A673 (cell line): ENCODE results near the gene ATP8A2.

Experiments used
- EZH2 ChIP-seq: fragments of 200-600 bp; sonication (generic); IDR thresholded peaks from 2 replicates; pipeline ENCODE4 v1.6.1; 2017; ENCODE audit warnings: borderline replicate concordance, low read depth, mild to moderate bottlenecking, mixed read lengths, antibody characterized with exemption, low read length; ENCODE audit not compliant: poor library complexity, severe bottlenecking
- TF ChIP-seq, protein P1 (sequence below): fragments of 300-800, 200-600 bp; sonication (generic); conservative IDR thresholded peaks from 2 replicates; pipeline ENCODE4 v1.5.1; 2017; ENCODE audit warnings: low read depth, mild to moderate bottlenecking, antibody characterized with exemption, low read length, moderate library complexity, mixed read lengths

- TF ChIP-seq, protein P1, sequence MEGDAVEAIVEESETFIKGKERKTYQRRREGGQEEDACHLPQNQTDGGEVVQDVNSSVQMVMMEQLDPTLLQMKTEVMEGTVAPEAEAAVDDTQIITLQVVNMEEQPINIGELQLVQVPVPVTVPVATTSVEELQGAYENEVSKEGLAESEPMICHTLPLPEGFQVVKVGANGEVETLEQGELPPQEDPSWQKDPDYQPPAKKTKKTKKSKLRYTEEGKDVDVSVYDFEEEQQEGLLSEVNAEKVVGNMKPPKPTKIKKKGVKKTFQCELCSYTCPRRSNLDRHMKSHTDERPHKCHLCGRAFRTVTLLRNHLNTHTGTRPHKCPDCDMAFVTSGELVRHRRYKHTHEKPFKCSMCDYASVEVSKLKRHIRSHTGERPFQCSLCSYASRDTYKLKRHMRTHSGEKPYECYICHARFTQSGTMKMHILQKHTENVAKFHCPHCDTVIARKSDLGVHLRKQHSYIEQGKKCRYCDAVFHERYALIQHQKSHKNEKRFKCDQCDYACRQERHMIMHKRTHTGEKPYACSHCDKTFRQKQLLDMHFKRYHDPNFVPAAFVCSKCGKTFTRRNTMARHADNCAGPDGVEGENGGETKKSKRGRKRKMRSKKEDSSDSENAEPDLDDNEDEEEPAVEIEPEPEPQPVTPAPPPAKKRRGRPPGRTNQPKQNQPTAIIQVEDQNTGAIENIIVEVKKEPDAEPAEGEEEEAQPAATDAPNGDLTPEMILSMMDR, result no peak
- TF ChIP-seq EZH2, result no peak
These were observed 639.4 kb downstream of the ATP8A2 start for GRCh38 chr13:26011208-26011573.
